Measurements from ENCODE around the gene CCHCR1.
"Not testable (repeated sequence)": the region's sequence is repeated elsewhere in the genome, so short reads cannot be mapped to it uniquely, and the experiment has no call there.

Gene CCHCR1

GRCh38 chr6:31179896-31180295 is 22.3 kb upstream of the CCHCR1 start:
- no peak for DNase-seq

GRCh38 chr6:31179042-31179386 is 21.4 kb upstream of the CCHCR1 start:
- DNase-seq, result no peak

- DNase-seq, result no peak
Measured at GRCh38 chr6:31178143-31179041, 20.8 kb upstream of the CCHCR1 start.

- DNase-seq, result no peak
Measured at GRCh38 chr6:31175971-31176370, 18.4 kb upstream of the CCHCR1 start.

GRCh38 chr6:31174378-31174777 is 16.8 kb upstream of the CCHCR1 start:
- DNase-seq, result no peak

- DNase-seq, result no peak
Measured at GRCh38 chr6:31173406-31173805, 15.8 kb upstream of the CCHCR1 start.

GRCh38 chr6:31172973-31173384 is 15.4 kb upstream of the CCHCR1 start:
- no peak for DNase-seq

GRCh38 chr6:31171931-31172905 is 14.6 kb upstream of the CCHCR1 start:
- no peak for DNase-seq

GRCh38 chr6:31170987-31171671 is 13.5 kb upstream of the CCHCR1 start:
- no peak for DNase-seq

GRCh38 chr6:31170600-31170881 is 12.9 kb upstream of the CCHCR1 start, which contains the start of gene POU5F1:
Gene POU5F1, minus strand, starts transcription at chr6:31170682. Its CDS starts 62 bp downstream, at chr6:31170620.
- no peak for DNase-seq

- not testable (repeated sequence) for DNase-seq
Measured at GRCh38 chr6:31169858-31170599, 12.4 kb upstream of the CCHCR1 start.

GRCh38 chr6:31169123-31169857 is 11.7 kb upstream of the CCHCR1 start:
- DNase-seq, result no peak

- DNase-seq, result no peak
Measured at GRCh38 chr6:31168606-31169005, 11.0 kb upstream of the CCHCR1 start.

- no peak for DNase-seq
Measured at GRCh38 chr6:31165986-31166385, 8.4 kb upstream of the CCHCR1 start.

GRCh38 chr6:31165064-31165832 is 7.6 kb upstream of the CCHCR1 start:
- not testable (repeated sequence) for DNase-seq

- not testable (repeated sequence) for DNase-seq
Measured at GRCh38 chr6:31164475-31165063, 7.0 kb upstream of the CCHCR1 start.

GRCh38 chr6:31163922-31164321 is 6.3 kb upstream of the CCHCR1 start:
- no peak for DNase-seq

- no peak for DNase-seq
Measured at GRCh38 chr6:31162463-31163165, 5.0 kb upstream of the CCHCR1 start.

GRCh38 chr6:31161216-31162126 is 3.9 kb upstream of the CCHCR1 start:
- DNase-seq, result no peak
